Pons (tissue), 1 donor: ENCODE data around the gene LMNB1.
"Not testable (repeated sequence)": the region's sequence is repeated elsewhere in the genome, so short reads cannot be mapped to it uniquely, and the experiment has no call there.

Source experiments
- DNase-seq: peaks from one replicate; pipeline ENCODE4 v3.0.0-alpha.2; 2016; ENCODE audit warnings: low spot score

Gene LMNB1

DNA sequence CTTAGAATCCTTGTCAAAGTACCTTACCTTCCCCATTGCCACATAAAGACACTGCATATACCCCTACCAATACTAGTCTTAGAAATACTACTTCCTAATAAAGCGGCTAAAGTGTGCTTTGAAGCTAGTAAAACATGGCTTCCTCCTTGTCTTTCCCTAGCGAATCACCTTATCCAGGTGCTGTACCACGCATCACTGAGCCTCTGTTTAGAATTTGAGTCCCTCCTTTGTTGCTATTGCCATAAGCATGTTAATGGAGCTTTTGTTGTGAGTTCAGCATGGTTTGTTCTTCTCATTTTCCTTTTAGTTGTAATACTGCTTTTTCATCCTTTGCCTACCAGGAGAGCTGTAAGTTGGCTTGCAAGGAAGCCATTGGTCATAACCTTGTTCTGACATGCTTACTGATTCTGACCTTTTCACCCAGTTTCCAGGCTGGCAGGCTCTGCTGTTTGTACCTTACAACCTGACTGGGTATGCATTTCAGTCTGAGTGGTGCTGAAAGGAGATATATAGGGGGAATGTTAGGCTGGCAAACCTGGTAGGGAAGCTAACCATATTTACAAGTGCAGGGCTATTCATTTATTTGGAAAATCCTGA, 49.8 kb downstream of the LMNB1 start:
- DNase-seq = no peak

DNA sequence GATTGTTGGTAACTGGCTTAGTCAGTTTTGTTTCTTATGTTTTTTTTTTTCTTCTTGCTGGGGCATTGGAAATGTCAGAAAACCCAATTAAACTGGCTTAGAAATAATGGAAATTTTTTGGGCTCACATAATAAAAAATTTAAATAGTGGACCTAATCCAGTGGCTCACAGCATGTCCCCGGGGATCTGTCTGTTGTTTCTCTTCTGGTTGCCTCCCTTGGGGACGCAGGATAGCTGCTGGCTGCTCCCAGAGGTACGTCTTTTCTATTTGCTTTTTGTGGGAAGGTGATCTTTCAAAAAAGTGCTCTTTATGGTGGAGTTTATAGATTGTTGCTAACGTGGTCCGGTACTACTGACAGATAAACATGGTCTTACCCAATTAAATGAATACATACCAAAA, 52.2 kb downstream of the LMNB1 start:
- DNase-seq = no peak

DNA sequence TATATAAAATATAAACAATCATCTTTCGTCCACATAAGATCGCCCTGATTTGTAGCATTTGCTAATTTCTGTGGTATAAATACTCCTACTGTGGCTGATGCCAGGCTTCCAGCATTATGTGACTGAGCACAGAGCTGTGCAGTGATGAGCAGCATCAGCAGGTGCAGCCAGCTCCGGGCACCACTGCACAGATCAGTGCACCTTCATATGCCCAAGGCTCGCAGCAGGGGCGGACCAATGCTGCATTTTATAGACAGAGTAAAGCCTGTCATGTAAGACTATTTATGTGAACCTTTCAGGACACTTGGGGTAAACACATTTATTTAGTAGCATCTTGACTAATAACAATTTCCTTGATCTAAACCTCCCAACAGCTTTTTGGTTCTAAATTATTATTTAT, 53.1 kb downstream of the LMNB1 start:
- DNase-seq = no peak

DNA sequence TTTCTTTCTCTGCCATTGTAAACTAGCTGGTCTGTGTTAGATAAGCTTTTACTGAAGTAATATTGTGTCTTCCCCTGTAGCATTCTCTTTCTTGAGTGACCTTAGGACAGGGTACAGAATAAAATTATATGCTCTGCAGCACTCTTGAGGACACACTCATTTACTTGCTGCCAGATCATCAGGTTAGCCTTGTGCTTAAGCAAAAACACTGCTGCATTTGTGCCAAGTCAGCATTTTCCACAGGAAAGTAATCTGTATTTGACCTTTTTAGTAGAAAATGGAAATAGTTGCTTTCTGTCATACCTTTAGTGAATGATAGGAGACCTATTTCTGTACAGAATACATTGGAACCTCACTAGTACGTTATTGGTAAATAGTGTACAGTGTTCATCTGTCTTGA, 54.2 kb downstream of the LMNB1 start:
- DNase-seq = no peak

DNA sequence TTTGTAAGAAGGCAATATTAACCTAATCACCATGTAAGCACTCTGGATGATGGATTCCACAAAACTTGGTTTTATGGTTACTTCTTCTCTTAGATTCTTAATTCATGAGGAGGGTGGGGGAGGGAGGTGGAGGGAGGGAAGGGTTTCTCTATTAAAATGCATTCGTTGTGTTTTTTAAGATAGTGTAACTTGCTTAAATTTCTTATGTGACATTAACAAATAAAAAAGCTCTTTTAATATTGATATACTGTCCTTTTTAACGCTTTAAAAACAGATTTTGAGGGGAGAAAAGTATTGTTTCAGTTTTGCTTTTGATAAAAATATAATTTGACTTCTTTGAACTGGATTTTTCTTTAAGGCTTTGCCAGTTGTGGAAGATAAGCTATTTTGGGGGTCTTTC, 59.8 kb downstream of the LMNB1 start:
- no peak for DNase-seq

DNA sequence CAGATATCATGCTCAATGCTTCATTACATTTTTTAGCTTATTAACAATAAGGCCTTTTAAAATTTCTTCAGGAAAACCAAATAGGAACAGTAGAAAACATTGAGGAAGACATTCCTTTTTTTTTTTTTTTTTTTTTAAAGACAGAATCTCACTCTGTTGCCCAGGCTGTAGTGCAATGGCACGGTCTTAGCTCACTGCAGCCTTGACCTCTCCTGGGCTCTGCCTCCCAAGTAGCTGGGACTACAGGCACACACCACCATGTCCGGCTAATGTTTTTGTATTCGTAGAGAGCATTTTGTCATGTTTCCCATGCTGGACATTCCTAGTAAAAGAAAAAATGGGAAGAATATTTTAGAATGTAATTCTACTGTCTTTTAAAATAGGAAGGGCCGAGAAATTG, 60.3 kb downstream of the LMNB1 start:
- no peak for DNase-seq

DNA sequence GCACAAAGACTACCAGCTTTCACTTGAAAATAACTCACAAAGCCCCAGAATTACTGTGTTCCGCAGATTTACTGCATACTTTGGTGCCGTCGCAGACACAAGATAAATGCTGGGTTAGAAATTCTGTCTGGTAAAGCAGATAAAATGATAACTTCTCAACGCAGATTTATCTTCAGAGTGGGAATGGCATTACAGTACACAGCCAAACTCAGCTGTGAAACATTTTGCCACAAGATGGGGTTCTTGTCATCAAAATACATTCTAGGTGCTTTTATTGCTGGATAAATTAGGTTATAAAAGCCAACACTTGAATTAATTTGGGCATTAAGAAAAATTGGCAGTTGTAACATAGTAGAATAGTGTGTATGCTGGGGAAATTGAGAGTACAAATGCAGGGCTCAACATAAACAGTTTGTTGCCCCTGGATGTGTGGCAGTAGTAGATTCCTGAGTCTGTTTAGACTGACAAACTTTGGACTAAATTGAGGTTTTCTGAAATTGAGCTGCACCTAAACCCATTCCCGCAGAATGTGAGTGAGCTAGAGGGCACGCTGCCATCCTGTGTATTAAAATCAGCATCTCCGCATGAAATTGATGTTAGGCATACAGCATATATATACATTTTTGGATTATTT, 61.1 kb downstream of the LMNB1 start:
- no peak for DNase-seq

DNA sequence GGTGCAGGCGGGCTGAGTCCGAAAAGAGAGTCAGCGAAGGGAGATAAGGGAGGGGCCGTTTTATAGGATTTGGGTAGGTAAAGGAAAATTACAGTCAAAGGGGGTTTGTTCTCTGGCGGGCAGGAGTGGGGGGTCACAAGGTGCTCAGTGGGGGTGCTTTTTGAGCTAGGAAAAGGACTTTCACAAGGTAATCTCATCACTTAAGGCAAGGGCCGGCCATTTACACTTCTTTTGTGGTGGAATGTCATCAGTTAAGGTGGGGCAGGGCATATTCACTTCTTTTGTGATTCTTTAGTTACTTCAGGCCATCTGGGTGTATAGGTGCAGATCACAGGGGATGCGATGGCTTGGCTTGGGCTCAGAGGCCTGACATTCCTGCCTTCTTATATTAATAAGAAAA, 62.5 kb downstream of the LMNB1 start:
- not testable (repeated sequence) for DNase-seq

DNA sequence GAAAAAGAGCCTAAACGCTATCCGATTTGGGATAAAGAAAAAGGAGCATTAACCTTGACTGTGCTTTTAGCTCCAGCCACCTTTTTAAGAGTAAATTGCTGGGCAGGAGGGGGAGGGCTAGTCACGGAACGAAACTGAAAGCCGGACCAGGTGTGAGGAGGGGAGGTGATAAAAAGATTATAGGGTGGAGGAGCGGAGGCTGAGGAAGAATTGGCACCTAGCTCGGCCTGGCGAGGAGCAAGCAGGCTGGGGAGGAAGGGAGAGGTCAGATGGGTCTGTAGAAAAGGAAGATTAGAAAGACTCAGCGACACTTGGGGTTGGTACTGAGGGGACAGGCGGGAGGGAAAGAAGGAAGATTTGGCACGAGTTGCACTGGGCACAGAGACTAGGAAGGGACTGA, 66.4 kb downstream of the LMNB1 start:
- not testable (repeated sequence) for DNase-seq

DNA sequence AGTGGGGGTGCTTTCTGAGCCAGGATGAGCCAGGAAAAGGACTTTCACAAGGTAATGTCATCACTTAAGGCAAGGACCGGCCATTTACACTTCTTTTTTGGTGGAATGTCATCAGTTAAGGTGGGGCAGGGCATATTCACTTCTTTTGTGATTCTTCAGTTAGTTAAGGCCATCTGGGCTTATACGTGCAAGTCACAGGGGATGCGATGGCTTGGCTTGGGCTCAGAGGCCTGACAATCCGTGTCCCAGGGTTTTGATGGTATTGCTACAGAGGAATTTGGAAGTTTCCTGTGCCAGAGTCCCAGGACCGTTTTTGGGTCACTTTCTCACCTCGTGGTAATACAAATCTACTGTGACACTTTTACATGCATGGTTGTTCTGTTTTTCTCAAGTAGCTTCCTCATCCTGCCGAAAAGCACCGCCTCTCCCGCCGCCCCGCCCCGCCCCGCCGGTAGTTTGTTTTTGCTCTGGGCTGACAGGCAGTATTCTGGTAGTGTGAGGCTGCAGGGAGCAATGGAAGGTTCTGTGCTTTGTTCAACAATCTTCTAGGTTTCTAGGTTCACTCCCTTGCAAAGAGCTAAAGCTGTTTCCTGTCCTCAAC, 68.6 kb downstream of the LMNB1 start:
- DNase-seq = not testable (repeated sequence)

DNA sequence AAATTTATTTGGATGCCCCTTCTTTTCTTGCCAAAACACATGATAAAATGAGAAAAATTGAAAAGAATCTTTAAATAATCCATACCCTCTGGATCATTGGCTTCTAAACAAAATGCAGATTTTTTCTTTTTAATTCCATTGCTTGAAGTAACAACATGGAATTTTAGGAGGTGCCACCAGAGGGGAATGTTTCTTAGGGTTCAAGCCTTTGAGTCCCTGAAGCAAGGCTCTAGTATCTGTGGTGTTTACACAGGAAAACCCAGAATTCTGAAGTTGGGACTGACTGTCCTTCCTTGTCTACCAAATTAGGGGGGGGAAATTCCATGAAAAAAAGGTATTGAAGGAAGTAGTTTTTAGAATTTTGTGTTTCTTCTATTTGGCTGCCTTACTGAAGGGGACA, 69.4 kb downstream of the LMNB1 start:
- no peak for DNase-seq

DNA sequence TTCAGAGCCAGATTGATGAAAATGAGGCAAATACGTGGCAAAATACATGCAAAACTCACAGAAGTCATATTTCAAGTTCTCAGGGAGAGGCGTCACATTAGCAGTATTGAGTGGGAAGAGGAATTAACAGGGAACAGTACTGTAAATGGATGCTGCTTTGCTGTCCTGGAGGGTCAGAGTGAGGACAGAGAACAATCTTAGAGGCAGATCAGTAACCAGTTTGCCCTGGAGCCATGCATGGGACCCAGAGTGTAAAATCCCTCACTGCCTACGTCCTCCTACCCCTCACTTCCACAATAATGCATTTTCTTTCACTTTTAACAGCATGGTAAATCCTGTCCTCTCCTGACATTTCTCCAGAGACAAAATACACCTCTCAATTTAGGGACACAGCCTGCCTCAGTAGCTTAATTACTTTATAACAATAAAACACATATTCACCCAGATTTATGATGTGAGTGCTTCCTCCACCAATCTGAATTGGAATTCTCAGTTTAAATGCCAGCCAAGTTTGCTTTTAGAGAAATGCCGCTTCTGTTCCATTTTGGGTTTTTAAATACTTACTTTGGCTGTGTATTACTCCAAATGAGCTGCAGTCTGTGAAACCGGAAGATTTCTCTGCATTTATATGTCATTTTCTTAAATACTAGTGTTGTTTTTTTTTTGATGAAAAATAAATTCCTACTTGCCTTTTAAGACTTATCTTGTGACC, 70.0 kb downstream of the LMNB1 start:
- DNase-seq = no peak

DNA sequence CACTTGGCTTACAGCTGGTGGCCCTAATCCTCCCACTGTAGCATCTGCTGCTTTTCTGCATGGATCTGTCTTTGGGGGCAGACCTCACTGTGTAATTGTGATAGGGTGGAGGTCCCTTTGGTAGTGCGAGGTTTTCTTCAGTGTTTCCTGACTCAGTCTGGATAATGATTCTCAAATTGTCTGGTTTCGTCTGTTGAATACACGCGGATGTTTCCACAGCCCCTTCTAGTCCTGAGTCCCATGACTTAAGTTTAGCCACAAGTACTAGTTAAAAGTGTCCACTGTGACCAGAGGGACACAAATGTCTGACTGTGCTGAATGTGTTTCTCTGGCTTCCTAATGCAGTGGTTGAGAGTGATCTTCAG, 70.5 kb downstream of the LMNB1 start:
- no peak for DNase-seq

DNA sequence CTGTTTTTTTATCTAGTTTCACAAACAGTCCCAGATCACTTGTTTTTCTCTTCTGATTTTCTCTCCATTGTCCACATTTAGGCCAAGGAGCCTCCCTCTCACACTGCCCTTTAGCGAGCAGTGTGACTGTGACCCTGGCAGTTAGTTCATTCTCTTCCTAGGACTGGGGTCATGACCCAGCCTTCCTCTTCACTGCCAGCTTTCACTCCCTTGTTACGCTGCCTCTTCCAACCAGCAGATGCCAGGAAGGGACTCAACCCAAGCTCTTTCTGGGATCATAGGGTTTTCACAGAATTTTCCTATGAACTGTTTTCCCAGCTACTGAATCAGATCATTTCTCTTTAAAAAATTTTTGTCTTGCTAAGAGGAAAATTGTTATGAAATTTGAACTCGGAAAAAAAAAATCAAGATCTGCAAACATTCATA, 70.9 kb downstream of the LMNB1 start:
- no peak for DNase-seq

DNA sequence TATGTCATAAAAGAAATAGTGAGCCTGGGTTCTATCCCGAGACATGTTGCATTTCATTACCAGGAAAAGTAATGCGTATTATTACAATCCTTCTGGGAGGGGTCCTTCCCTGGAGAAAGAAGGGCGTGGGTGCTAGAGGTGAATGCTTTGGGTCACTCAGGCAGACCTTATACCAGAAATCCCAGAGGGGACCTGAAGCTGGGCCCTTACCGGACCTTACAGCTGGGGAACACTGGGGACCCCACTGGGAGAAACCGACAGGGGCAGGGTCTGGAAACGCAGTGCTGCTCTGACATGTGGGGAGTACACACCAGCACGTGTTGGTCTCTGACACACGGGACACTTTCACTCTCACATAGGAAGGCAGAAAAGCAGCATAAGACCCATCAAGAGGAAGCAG, 71.3 kb downstream of the LMNB1 start:
- DNase-seq = no peak

DNA sequence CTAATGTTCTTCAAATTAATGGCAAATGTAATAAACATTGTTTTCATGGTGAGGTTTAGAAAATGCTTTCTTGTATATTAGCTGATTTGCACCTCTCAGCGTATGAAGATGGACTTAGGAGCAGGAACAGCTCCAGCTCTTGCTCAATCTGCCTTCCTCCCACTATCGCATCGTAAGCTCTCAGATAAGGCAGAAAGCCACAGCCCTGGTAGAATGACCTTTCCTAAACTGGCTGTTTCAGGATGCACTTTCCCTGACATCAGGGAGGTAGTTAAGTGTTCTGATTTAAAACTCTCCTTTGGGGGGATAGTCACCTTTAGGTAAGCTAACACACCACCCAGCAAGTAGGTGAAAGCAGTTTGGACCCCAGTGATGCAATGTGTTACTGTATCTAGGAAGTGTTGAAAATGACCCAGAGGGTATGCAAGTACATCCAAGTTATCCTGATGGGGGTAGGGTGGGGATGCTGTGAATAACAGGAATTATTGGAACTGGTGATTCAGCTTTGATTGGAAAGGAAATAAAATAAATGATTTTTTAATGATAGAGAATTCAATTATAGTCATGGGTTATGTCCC, 72.3 kb downstream of the LMNB1 start:
- no peak for DNase-seq

DNA sequence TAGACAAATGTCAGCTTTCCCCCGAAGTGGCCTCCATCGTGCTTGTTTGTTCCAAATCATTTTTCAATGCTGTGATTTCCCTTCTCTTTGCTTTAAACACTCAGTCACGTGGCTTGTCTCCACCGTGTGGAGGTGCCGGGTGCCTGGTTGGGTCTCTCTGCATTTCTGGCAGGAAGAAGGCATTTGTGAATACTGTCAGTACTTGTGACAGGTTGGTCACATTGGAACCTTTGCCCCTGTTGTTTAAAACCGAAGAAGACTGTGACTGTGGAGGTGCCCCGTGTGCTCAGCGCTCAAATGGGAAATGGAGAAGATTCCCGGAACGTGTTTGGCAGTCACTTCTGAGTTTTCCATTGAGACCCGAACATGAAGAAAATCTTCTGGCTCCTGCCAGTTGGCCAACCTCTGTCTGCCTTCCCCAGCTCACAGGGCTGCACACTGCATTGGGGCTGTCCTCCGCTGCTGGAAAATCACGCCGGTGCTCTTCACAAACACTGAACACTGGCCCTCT, 74.6 kb downstream of the LMNB1 start:
- DNase-seq = no peak

DNA sequence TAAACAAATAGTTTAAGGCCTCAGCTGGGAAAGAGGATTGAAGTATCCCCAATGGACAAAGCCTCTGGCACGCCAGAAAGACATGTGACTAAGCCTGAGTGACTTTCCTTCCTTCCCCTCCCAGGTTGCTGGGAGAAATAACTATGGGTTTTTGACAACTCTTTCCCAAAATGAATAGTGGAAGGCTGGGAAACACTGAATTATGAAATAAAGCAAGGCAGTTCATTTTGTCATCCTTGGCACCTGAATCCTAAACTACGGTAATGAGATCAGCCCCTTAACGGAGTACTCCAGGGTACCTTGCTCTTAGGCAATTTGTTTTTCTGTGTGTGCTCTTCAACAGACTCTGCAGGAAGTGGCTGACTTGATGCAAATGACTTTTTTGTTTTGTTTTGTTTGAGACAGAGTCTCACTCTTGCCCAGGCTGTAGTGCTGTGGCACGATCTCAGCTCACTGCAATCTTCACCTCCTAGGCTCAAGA, 75.2 kb downstream of the LMNB1 start:
- DNase-seq = no peak

DNA sequence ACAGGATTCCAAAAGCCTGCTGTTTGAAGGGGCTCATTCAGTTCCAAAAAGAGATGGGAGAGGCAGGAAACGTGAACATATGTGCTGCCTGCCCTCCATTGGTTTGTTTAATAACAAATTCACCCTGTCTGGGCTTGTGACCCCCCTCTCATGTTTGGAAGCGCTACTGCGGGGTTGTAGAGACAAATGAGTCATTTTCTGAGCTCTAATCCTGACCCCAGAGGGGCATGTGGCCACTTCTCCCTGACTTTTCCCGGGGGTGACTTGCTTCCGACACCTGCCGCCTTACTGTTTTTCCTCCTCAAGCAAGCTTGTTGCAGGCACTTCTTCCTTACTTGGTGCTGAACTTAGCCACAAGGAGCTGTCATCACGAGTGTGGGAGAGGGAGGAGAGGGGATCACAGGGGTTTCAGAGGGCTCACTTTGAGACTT, 75.9 kb downstream of the LMNB1 start:
- no peak for DNase-seq

DNA sequence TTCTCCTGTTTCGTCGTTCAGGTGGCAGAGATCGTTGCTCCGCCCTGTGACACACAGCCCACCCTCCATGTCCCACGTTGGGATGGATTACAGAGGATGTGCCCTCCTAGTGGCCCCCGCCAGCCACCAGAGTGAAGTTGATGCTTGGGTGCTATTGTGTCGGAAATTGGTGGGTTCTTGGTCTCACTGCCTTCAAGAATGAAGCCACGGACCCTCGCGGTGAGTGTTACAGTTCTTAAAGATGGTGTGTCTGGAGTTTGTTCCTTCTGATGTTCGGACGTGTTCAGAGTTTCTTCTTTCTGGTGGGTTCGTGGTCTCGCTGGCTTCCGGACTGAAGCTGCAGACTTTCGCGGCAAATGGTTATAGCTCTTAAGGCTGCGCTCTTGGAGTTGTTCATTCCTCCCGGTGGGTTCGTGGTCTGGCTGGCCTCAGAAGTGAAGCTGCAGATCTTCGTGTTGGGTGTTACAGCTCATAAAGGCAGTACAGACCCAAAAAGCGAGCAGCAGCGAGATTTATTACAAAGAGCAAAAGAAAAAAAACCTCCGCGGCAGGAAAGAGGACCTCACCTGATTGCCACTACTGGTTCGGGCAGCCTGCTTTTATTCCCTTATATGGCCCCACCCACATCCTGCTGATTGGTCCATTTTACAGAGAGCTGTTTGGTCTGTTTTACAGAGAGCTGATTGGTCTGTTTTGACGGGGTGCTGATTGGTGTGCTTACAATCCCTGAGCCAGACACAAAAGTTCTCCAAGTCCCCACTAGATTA, 76.8 kb downstream of the LMNB1 start:
- DNase-seq = not testable (repeated sequence)

DNA sequence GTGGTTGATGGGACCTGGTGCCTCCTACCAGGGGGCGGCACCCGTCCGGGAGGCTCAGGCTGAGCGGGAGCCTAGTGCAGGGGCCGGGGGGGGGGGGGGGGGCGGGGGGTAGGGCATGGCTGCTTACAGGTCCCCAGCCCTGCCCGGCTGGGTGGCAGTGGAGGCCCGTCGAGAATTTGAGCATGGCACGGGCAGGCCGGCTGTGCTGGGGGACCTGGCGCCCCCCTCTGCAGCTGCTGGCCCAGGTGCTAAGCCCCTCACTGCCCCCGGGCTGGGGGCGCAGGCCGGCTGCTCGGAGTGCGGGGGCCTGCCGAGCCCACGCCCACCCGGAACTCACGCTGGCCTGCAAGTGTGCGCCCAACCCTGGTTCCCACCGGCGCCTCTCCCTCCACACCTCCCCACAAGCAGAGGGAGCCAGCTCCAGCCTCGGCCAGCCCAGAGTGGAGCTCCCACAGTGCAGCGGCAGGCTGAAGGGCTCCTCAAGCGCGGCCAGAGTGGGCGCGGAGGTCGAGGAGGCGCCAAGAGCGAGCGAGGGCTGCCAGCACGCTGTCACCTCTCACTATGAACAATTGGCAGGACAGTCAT, 77.7 kb downstream of the LMNB1 start:
- DNase-seq = no peak
